Dedifferentiated amniotic fluid mesenchymal stem cell (primary cell): ENCODE measurements around the gene GRM4.
"Not testable (repeated sequence)": the region's sequence is repeated elsewhere in the genome, so short reads cannot be mapped to it uniquely, and the experiment has no call there.

Experiments
- DNase-seq: peaks from one replicate; pipeline ENCODE4 v3.0.0-alpha.2; 2016; ENCODE audit errors: extremely low spot score

The GRM4 gene

GRCh38 chr6:34146021-34146782 is at the start of gene GRM4:
Gene GRM4, minus strand, starts transcription at chr6:34146087. Its CDS starts 12,591 bp downstream, at chr6:34133496.
- no peak for DNase-seq

GRCh38 chr6:34194772-34195171 is 48.9 kb upstream of the GRM4 start:
- DNase-seq: no peak

GRCh38 chr6:34190504-34191122 is 44.7 kb upstream of the GRM4 start:
- DNase-seq: no peak

GRCh38 chr6:34189806-34190503 is 44.1 kb upstream of the GRM4 start:
- DNase-seq: no peak

- DNase-seq: not testable (repeated sequence)
Measured at GRCh38 chr6:34184726-34185125, 38.8 kb upstream of the GRM4 start.

GRCh38 chr6:34182751-34183531 is 37.1 kb upstream of the GRM4 start:
- DNase-seq: no peak

GRCh38 chr6:34181908-34182307 is 36.0 kb upstream of the GRM4 start:
- DNase-seq: no peak

GRCh38 chr6:34179106-34179720 is 33.3 kb upstream of the GRM4 start:
- DNase-seq: no peak

- DNase-seq: no peak
Measured at GRCh38 chr6:34178357-34179105, 32.6 kb upstream of the GRM4 start.

GRCh38 chr6:34177181-34177591 is 31.3 kb upstream of the GRM4 start:
- DNase-seq: no peak

- no peak for DNase-seq
Measured at GRCh38 chr6:34176261-34177031, 30.6 kb upstream of the GRM4 start.

- no peak for DNase-seq
Measured at GRCh38 chr6:34174846-34175399, 29.0 kb upstream of the GRM4 start.

GRCh38 chr6:34172961-34173775 is 27.3 kb upstream of the GRM4 start:
- no peak for DNase-seq

GRCh38 chr6:34170346-34170745 is 24.5 kb upstream of the GRM4 start:
- no peak for DNase-seq

GRCh38 chr6:34169897-34170296 is 24.0 kb upstream of the GRM4 start:
- no peak for DNase-seq

GRCh38 chr6:34161857-34162515 is 16.1 kb upstream of the GRM4 start:
- DNase-seq: no peak

GRCh38 chr6:34159844-34160243 is 14.0 kb upstream of the GRM4 start:
- no peak for DNase-seq

- DNase-seq: no peak
Measured at GRCh38 chr6:34158876-34159275, 13.0 kb upstream of the GRM4 start.
